CD4-positive, alpha-beta T cell treated with Interleukin-17A for 4 hours (primary cell): ENCODE data around the gene CLDN1.
"Not testable (repeated sequence)": the region's sequence is repeated elsewhere in the genome, so short reads cannot be mapped to it uniquely, and the experiment has no call there.

Source experiments
- DNase-seq: peaks from one replicate; pipeline ENCODE4 v3.0.0-alpha.2; 2020; ENCODE audit warnings: mixed read lengths

CLDN1 gene

GRCh38 chr3:190291994-190292584 lies 30.2 kb downstream of the CLDN1 start:
- DNase-seq: no peak

DNA sequence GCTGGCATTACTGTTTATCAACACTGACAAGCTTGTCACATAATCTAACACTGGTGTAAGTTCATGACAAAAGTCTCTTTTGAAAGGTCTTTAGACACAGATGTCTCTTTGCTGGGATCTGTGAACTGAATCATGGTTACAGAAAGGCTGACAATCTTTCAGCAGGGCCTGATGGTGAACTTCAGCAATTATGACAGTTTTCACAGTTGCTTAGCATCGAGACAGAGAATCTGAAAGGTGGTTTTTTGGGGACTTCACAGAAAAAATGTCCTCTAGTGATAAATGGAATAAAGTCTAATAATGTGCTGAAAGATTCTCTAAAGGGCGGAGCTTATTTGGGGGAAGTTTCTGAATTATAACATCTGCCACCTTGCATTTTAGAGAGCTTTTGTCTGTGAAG lies 32.3 kb downstream of the CLDN1 start:
- DNase-seq: no peak

GRCh38 chr3:190288836-190289235 lies 33.4 kb downstream of the CLDN1 start:
- no peak for DNase-seq

- DNase-seq: no peak
These were observed 36.2 kb downstream of the CLDN1 start for GRCh38 chr3:190286014-190286413.

DNA sequence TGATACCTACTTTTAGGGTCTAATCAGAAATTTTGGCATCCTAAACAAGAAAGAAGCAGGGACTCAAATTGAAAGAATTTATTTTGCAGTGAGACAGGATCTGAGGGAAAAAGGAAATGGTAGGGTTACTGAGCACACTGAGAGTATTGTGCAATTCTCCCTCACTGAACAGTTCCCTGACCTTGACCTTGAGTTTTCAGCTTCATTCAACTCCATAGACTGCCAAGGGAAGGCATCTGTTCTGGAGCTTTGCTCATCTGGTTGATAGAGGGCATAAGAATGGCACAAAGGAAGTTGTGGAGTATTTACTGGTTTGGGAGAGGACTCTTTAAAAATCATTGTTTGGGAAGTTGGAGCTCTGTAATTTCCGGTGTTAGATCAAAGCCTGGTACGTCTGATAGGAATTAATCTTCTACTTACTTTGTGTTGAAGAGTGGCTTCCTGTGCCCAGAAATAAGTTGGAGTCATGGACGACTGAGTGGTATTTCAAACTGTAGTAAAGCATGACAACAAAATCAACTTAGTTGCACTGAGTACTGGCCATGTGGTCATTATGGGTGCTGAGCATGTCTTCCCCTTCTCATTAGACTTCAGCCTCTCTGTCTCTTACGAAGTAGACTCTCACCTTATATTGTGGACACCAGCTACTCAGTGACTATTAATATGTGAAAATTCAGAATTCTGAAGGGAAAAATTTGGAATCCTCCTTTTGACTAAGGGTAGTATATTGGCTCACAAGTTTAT lies 40.8 kb downstream of the CLDN1 start:
- no peak for DNase-seq

DNA sequence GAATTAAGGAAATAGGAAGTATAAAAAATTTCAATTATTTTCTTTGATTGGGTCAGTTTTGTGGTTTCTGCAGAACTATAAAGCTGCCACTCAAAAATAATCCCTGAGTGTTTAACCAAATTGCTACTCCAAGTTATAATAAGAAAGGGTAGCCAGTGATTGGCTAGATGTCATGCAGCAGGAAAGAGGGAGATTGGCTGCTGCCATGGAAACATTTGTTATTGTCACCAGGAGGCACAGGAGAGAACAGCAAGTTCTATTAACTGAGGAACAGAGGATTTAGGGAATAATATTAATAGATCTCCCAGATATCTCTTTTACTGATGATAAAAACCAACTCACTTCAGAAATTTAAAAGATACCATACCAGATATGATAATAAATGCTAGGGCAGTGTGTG lies 42.6 kb downstream of the CLDN1 start:
- DNase-seq: no peak

GRCh38 chr3:190272747-190273146 lies 49.5 kb downstream of the CLDN1 start:
- DNase-seq: no peak

GRCh38 chr3:190269101-190269500 lies 53.1 kb downstream of the CLDN1 start:
- no peak for DNase-seq

DNA sequence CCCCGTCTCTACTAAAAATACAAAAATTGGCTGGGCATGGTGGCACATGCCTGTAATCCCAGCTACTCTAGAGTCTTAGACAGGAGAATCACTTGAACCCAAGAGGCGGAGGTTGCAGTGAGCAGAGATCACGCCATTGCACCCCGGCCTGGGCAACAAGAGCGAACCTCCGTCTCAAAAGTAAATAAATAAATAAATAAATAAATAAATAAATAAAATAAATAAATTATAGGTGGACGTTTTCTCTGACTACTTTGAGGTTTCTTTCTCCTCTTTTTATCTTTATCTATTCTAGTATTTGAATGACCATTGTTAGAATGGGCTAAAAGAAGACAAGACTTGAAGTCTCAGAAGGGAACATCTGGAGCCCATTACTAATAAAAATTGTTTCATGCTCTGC lies 54.8 kb downstream of the CLDN1 start:
- not testable (repeated sequence) for DNase-seq

GRCh38 chr3:190266913-190267290 lies 55.3 kb downstream of the CLDN1 start:
- DNase-seq: no peak

- DNase-seq: no peak
These were observed 55.9 kb downstream of the CLDN1 start for GRCh38 chr3:190266265-190266912.

DNA sequence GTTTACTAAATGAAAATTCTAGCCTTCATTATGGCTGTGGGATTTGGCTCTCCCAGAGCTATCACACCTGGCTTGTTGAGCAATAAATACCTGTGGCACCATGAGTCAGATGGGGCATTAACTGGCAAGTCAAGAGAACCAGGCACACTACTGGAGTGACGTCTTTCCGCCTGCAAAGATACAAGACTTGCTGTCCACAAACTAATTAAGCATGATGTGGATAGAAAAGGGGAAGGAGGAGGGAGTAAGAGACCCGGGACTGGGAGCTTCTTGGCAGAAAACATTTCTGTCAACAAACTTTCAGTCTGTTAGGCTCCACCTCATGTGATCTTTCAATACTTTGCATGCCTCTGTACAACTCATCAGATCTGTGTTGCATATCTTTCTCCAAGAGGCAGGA lies 56.5 kb downstream of the CLDN1 start:
- DNase-seq: no peak

DNA sequence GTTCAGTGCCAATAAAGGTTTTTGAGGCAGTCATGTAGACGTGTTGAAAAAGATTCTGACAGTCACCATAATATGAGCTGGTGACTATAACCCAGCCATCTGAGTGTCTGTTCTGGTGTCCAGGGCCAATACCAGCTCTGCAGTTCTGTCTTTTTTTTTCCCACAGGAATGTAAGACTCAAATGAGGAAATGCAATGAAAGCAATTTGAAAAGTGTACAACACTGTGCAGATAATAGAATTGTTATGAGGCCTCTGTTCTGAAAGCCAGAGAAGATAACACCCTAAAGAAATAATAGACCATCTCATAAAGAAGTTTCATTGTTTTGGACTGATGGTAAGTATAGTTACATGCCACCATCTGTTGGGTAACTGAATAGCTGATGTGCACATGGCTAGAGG lies 57.1 kb downstream of the CLDN1 start:
- no peak for DNase-seq

DNA sequence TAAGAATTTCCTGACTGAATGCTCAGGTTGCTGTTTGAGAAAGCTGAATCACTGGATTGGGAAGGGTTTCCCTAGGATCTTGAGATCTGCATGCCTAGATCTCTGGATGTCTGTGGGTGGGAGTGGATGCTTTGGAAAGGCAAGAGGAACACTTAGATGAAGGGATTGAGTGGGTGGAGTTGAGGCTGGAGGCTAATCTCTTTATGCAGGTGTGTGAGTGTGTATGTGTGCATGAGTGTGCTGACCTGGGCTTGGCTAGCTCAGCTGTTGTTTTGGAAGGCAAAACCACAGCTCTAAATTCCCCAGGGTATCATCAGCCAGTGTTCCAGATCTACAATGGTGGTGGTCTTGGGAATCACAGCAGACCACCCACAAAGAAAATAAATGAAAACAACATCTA lies 60.5 kb downstream of the CLDN1 start:
- DNase-seq: no peak

DNA sequence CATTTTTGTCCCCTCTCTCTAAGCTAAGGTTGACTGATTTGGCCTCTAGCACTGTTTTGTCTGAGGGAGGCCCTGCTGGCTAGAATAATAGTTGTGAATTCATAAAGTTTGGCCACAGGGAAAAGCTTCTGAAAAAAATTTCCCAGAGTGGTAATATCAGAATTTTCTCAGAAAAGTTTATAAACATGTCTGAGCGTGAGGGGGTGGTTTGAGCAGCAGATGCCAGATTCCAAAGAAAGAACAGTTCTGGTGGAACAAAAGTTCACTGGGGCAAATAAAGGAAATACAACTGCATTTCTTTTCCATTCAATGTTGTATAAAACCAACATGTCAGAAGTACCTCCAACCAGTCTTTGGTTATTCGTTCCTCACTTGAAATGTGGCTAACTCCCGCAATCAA lies 61.2 kb downstream of the CLDN1 start:
- DNase-seq: no peak

GRCh38 chr3:190260301-190260700 lies 61.9 kb downstream of the CLDN1 start:
- DNase-seq: no peak

DNA sequence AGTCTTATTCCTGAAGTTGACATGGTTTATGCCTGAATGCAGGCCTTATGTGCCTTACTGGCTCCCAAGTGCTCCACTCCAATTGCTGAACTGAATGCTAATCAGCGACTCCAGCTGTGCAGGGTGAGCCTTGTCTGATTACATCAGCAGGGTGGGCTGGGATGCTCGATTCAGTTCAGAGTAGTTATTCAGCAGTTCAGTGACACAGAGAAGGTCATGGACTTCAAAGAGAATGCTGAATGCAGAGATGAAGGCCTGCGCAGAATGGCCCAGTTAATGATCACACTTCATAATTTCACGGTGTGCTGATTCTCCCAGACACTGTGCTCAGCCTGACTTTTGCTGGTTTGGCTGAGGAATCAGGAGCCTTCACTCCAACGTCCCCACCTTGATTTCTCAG lies 63.6 kb downstream of the CLDN1 start:
- no peak for DNase-seq
